ENCODE data around the gene UCP2. TPM values are rescaled to one million over a fixed set of nuclear protein-coding genes. Genes with fewer than 3 reads are reported as not detected.

UCP2 gene
- total and polyA plus RNA-seq, 9 of the 15 experiments (the other 6 are each of a cell fraction or from before 2014, with no cell fraction given), result 19.2 to 216 (median 87.9) TPM

GRCh38 chr11:74017631-74018030 lies 35.0 kb upstream of the UCP2 start (continued):
- TF ChIP-seq, protein P1, sequence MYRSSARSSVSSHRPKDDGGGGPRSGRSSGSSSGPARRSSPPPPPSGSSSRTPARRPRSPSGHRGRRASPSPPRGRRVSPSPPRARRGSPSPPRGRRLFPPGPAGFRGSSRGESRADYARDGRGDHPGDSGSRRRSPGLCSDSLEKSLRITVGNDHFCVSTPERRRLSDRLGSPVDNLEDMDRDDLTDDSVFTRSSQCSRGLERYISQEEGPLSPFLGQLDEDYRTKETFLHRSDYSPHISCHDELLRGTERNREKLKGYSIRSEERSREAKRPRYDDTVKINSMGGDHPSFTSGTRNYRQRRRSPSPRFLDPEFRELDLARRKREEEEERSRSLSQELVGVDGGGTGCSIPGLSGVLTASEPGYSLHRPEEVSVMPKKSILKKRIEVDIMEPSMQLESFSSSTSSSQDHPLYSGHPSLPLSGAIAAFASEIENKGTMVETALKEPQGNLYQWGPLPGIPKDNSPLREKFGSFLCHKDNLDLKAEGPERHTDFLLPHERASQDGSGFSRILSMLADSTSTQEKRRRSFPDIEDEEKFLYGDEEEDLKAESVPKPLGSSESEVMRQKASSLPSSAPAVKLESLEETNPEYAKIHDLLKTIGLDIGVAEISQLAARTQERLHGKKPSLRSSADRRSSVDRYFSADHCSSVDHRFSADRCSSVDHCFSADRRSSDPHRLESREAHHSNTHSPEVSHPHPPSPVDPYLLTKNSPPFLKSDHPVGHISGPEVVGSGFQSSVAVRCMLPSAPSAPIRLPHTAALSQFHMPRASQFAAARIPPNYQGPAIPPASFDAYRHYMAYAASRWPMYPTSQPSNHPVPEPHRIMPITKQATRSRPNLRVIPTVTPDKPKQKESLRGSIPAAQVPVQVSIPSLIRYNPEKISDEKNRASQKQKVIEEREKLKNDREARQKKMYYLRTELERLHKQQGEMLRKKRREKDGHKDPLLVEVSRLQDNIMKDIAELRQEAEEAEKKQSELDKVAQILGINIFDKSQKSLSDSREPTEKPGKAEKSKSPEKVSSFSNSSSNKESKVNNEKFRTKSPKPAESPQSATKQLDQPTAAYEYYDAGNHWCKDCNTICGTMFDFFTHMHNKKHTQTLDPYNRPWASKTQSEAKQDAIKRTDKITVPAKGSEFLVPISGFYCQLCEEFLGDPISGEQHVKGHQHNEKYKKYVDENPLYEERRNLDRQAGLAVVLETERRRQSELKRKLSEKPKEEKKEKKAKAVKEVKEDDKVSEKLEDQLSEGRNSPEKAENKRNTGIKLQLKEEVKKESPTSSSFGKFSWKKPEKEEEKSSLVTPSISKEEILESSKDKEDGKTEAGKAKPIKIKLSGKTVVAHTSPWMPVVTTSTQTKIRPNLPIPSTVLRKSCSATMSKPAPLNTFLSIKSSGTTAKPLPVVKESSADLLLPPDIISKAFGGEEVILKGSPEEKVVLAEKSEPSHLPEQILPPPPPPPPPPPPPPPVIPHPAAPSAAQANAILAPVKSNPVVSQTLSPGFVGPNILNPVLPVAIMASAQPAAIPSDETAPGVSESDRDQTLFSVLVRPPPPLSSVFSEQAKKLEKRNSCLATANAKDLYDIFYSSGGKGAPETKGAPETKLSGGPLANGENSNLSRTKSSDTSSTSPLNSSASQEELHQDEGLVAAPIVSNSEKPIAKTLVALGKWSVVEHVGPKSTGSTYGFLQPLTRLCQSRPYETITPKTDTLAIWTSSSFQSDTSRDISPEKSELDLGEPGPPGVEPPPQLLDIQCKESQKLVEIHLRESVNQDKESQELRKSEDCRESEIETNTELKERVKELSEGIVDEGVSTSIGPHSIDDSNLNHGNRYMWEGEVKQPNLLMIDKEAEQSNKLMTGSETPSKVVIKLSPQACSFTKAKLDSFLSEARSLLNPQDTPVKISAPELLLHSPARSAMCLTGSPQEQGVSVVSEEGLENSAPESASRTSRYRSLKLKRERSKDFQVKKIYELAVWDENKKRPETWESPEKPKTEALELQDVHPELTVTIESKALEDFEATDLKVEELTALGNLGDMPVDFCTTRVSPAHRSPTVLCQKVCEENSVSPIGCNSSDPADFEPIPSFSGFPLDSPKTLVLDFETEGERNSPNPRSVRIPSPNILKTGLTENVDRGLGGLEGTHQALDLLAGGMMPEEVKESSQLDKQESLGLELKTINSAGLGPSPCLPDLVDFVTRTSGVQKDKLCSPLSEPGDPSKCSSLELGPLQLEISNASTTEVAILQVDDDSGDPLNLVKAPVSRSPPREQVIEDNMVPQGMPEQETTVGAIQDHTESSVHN (IDR thresholded peaks at IDR 0.05; ENCODE audit: borderline replicate concordance in 1 of 2, low read depth in 1 of 2), result no peak
- no peak for TF ChIP-seq BRD4 (IDR thresholded peaks at IDR 0.05)
- no peak for TF ChIP-seq SOX6 (IDR thresholded peaks at IDR 0.05)
- no peak for TF ChIP-seq MCM3 (IDR thresholded peaks at IDR 0.05)
- no peak for TF ChIP-seq ZZZ3 (IDR thresholded peaks at IDR 0.05)
- TF ChIP-seq, protein P2, sequence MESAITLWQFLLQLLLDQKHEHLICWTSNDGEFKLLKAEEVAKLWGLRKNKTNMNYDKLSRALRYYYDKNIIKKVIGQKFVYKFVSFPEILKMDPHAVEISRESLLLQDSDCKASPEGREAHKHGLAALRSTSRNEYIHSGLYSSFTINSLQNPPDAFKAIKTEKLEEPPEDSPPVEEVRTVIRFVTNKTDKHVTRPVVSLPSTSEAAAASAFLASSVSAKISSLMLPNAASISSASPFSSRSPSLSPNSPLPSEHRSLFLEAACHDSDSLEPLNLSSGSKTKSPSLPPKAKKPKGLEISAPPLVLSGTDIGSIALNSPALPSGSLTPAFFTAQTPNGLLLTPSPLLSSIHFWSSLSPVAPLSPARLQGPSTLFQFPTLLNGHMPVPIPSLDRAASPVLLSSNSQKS (CRISPR knock-in tag; IDR thresholded peaks at IDR 0.05), result no peak
- TF ChIP-seq PHB (CRISPR knock-in tag; IDR thresholded peaks at IDR 0.05), result no peak
- TF ChIP-seq, protein P3, sequence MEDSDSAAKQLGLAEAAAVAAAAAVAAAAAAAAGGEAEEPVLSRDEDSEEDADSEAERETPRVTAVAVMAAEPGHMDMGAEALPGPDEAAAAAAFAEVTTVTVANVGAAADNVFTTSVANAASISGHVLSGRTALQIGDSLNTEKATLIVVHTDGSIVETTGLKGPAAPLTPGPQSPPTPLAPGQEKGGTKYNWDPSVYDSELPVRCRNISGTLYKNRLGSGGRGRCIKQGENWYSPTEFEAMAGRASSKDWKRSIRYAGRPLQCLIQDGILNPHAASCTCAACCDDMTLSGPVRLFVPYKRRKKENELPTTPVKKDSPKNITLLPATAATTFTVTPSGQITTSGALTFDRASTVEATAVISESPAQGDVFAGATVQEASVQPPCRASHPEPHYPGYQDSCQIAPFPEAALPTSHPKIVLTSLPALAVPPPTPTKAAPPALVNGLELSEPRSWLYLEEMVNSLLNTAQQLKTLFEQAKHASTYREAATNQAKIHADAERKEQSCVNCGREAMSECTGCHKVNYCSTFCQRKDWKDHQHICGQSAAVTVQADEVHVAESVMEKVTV (CRISPR knock-in tag; IDR thresholded peaks at IDR 0.05), result no peak
- no peak for TF ChIP-seq PHF8 (IDR thresholded peaks at IDR 0.05; ENCODE audit: borderline replicate concordance, low read length)

Measured in K562 (cell line).